ENCODE results near the gene PLXNA3.
A peak's percentile ranks its signal among the peaks of the same experiment; 100 is the strongest.
"Not testable (repeated sequence)": the region's sequence is repeated elsewhere in the genome, so short reads cannot be mapped to it uniquely, and the experiment has no call there.

PLXNA3 gene

DNA sequence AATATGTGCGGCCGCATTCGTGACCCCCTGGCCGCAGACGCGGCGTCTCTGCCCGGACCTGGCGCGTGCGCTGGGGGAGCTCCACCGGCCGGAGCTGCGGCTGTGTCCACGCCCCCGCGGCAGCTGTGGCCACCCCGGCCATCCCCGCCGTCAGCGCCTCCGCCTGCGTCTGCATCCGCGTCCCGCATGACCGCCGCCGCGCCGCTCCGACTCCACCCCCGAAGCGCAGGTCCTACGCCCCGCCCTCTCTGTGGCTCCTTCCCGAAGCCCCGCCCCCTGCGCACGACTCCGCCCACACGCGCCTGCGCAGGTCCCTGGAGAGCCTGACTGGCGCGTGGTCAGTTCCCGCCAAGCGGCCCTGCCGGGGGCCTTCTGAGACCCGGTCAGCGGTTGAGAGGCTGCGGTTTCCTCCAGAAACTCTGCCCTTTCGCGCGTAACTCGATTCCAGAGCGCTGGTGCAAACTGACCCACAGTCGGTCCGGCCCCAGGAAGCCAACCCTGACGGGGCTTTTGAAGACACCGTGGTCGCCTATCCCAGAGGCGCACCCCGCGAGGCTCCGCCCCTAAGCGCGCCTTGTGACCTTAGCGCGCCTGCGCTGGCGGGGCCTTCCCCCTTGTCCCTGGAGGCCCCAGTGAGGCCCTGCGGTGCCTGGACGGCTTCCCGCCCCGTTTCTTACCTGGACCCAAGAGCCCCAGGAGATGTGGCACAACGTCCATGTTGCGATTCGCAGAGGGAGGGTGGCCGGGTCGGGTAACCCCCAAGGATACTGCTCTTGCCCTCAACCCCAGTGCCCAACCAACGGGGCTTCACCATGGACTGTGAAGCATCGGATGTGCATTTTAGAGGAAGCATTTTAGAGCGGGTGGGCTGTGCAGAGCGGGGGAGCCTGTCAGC is 20.9 kb downstream of the PLXNA3 start, which contains the start of gene LAGE3:
Gene LAGE3 (minus strand): TSS at position 554 of the 895 bp plus-strand sequence. CDS start 366 bp downstream, at position 188.
- peak; percentile 85 for DNase-seq (ENCODE audit: low spot score)

DNA sequence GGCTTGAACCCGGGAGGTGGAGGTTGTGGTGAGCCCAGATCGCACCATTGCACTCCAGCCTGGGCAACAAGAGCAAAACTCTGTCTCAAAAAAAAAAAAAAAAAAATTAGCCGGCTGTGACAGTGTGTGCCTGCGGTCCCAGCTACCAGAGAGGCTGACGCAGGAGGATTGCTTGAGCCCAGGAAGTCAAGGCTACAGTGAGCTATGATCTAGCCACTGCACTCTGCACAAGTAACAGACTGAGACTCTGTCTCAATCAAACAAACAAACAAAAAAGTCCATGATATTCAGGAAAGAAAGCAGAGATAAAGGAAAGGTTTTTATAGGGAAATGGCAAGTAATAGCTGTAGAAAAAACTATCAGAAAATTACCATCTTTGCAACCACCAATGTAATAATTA is 23.1 kb downstream of the PLXNA3 start:
- no peak for DNase-seq (ENCODE audit: low spot score)

DNA sequence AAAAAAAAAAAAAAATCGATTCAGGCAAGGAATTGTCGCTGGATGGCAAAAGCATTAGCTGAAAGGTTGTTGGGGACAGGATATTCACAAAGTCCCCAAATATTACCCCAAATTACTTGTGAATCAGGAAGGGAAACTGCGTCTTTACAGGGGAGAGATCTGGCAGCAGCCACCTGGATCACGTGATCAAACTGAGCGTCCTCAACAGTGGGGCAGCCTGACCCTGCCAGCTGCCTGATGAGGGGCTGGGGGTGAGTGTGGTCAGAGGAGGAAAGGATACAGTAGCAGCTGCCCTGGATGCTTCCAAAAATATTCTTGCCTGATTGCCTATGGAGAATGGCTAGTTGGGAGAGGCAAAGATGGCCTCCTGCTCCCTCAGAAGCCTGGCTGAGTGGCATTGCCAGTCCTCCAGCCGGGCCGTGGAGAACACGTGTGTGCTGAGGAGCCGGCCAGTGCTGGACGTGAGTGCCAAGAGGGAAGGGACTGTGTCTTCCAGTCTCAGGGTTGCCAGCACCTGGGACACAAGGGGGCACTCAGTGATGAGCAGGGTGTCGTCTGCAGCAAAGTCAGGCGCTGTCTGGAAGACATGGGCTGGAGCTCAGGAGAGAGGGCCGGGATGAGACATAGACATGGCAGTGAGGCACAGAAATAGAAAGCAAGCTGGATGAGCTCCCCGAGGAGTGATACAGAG is 24.0 kb downstream of the PLXNA3 start:
- DNase-seq (ENCODE audit: low spot score): no peak

DNA sequence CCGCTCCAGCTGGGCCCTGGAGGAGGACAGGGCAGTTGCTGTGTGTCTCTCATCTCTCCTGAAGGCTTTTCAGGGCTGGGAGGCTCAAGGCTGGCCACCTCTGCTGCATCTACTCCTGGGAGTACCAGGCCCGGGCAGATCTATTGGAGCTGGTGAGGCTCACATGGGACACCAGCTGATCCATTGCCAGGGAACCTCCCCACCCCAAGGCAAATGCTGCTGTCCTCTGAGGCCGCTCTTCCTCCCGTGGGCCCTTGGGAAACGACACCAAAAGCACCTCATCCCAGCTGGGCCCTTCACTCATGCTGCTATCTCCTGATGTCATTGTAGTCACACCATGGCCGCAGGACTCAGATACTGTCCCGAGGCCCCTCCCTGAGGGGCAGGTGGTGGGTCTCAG is 24.7 kb downstream of the PLXNA3 start:
- DNase-seq (ENCODE audit: low spot score): no peak

DNA sequence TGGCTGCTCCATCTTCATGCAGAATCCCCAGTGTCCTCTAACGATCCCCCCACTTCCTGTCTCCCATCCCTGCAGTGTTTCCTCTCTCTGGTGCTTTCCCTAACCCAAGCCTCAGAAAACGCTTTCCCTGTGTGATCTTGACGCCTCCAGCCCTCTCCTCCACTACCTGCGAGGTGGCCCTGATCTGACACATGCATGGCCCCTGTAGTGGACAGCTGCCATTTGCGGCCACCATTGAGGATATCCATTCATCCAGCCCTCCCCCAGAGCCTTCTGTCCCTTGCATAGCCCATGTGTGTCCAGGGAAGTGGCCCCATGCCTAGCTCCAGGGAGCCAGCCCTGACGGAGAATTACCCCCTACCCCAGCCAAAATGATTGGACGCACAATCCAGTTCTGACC is 25.2 kb downstream of the PLXNA3 start:
- DNase-seq (ENCODE audit: low spot score): no peak

DNA sequence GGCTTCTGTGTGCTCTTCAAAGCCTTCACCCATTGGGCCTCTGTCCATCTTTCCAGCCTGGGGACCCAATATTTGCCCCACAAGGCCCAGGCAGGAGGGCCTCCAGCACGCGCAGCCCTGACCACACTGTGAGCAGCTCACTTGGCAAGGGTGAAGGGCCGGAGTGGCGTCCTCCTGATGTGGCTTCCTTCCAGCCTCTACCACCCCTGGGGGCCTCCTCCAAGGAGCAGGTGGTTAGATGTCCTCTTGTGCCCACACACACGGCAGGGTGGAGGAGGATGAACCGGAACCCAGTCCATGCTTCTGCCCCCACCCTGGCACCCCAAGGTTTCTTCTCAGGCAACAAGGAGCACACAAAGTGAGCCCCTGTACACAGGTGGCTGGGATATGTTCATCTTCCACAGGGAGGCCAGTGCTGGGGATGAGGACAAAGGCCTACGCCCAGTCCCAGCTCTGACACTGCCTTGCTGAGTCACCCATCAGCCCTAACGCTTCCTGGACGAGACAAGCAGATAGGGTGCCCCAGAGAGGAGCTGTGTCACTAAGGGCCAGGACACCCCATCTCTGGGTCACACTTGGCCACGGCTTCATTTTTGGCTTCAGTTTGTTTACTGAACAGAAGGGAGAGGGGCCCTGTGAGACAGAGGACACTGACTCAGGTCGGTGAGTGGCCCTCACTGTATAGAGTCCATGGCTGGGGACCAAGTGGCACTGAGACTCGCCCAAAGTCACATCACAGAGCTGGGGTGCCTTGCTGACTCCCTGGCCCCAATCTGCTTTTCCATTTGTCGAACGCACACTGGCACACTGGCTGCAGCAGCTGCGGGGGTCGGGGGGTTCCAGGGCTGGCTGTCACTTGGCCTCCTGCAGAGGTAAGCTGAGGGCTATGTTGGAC is 26.4 kb downstream of the PLXNA3 start:
- DNase-seq (ENCODE audit: low spot score): peak; percentile 33

DNA sequence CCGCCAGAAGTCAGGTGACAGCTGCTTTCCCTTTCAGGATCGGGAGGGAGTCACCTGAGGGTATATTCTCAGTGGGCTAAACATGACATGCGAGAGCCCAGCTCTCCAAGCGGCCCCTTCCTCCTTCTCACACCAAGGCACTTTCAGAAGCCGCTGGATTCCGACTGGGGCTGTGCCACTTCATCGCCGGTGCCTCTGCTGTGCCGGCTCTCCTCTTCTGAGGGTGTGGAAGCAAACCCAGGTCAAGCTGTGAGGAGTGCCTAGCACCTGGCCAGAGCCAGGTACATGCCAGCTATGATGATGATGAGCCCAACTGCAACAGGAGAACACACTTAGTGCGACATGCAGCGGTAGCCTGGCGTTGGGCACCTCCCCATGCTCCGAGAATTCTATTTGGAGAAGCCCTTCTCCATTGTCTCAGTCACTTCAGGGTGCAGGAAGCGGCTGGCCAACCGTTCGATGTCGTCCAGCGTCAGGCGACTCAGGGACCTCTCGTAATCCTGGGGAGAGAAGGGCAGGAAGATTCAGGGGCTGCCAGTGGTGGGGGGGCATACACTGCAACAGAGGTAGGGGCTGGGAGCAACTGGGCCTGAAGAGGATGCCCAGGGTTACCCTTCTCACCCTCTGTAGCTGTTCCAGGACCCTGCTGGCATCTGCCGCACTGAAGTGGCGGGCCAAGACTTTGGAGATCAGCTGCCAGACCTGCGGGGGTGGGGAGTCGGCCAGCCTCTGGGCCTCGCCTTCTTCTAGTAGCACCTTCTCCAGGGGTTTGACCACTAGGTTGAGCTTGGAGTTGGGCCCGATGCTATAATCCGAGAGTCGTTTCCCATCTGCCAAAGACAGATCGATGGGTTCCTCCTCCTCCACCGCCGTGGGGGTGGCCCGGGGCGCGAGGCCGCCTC is 27.3 kb downstream of the PLXNA3 start:
- DNase-seq (ENCODE audit: low spot score): no peak

DNA sequence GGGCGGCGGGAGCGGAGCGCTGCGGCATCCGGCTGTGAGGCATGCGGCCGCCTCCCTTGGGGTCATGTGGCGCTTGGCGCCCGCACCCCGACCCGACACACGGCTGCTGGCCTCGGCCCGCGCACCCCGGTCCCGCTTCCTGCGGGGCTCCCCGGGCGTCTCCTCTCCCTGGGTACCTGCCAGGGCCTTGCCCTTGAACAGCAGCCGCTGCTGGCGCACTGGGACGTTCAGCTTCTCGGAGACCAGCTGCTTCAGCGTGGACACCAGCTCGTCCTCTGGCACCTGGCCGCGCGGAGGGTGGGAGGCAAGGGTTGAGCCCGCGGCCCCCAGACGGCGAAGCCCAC is 27.9 kb downstream of the PLXNA3 start:
- no peak for DNase-seq (ENCODE audit: low spot score)

DNA sequence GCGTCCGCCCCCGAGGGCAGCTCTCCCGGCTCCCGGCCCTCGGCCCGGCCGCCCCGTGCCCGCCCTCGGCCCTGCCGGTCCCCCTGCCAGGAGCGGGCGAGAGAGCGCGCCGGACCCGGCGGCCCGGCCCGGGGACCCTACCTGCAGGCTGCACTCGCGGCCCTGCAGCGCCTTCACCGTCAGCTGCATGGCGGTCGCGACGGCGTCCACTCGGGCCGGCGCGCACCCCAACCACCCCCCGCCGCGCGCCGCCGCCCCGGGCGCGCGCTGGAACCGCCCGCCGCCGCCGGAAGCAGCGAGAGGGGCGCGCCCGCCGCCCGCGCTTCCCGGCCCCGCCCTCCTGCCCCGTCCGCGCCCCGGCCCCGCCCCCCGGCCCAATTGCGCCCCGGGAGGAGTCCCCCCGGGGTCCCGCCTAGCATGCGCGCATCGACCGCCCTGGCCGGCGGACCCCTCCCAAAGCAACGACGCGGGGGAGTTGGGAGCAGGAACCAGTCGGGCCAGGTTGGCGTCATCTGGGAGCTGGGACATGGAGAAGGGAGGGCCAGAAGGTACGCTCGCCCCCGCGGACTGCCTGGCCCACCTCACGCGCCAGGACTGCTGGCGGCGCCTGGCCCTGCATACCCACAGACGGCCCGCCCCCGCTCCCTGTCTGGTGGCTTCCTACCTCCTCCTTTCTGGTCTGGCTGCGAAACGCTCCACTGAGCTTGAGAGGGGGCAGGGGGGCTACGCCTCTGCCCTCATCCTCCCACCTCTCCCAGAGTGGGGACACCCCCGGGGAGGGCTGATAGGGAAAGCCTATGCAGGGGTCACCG is 28.5 kb downstream of the PLXNA3 start, which contains the start of gene UBL4A:
Gene UBL4A (minus strand): TSS at position 220 of the 812 bp plus-strand sequence. CDS start 31 bp downstream, at position 189.
- DNase-seq (ENCODE audit: low spot score): peak; percentile 61

DNA sequence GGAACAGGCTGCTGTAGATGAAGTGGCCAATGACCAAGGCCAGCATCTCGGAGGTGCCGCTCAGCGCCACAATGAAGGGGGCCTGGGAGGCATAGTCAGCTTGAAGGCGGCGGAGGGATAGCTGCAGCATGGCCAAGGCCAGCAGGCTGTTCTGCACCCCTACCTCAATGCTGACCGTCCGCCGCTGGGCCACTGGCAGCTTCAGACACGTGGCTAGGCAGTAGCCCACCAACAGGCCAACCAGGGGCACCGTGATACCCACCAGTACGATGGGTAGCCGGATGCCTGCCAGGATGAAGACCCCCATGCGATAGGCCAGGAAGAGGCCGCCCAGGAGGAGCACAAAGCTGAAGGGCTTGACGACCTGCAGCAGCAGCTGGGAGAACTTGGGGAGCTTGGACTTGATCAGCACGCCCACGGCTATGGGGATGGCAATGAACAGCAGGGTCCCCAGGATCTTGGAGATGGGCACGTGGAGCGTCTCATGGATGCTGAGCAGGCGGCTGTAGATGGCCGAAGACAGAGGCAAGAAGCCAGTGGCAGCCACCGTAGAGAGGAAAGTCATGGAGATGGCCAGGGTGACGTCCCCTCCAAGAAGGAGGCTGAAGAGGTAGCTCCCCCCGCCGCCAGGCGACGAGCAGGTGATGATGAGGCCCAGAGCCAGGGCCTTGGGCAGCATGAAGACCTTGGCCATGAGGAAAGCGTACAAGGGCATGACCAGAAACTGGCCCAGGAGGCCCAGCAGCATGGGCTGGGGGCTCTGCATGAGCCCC is 29.6 kb downstream of the PLXNA3 start:
- DNase-seq (ENCODE audit: low spot score): no peak

DNA sequence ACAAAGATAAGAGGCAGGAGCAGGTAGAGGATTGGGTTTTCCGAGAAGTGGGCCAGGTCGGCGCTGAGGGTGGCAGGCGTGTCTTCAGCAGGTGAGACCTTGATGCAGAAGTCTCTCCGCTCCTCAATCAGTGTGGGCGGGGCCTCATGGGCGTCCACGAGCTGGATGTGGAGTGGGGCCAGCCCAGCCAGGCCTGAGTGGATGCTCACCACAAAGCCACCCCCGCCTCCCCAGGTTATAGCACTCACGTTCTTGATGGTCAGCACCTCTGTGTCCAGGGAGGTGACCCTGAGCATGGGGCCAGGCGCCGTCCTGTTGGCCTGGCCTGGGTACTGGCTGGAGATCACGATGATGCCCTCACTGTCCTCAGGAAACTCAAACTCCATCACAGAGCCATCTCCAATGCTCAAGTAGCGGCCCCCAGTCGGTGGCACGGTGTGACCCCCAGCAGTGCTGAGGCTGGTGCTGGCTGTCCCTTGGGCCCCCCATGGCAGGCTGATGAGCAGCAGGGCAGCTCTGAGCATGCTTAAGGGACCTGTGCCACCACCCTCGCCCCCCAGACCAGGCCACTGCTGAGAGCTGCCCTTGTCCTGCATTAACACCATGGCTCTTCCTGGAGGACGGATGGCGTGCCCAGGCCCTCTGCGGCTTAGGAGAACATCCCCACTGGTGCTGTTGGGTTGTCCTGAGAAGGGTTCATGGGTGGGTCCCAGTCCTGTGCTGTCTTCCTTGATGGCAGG is 30.4 kb downstream of the PLXNA3 start:
- DNase-seq (ENCODE audit: low spot score): no peak

DNA sequence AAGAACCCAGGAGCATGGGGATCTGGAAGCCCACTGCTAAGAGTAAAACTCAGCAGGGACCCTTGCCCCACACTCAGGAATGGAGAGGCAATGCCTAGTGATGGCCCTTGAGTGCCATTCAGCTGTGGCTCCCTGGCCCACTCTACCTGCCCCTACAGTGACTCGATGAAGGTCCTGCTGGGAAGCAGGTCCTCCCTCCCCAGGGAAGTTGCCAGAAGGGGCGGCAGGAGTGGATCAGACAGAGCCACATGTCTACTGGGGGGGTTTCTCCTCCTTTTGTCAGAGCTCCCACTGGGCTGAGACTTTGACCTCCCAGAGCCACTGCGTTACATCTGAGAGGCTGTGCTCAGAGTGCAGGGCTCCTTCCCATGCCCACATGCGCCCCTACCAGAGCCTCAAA is 31.1 kb downstream of the PLXNA3 start:
- no peak for DNase-seq (ENCODE audit: low spot score)

DNA sequence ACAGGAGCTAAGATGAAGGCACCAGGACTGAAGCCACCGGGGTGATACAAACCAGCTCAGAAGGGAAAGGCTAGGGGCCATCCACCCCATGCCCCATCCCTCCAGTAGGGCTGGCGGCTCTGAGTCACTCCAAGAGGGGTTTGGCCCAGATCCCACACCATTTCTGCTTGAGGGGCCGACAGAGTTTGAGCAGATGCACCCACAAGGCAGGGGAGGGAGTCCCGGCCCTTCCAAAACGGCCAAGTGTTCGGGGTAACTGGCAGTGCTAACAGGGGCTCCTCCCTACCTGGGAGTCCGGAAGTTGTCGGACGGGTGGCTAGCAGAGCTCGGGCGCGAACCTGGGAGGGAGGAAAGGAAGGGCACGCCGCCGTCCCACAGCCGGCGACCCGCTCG is 31.9 kb downstream of the PLXNA3 start:
- DNase-seq (ENCODE audit: low spot score): peak; percentile 68

DNA sequence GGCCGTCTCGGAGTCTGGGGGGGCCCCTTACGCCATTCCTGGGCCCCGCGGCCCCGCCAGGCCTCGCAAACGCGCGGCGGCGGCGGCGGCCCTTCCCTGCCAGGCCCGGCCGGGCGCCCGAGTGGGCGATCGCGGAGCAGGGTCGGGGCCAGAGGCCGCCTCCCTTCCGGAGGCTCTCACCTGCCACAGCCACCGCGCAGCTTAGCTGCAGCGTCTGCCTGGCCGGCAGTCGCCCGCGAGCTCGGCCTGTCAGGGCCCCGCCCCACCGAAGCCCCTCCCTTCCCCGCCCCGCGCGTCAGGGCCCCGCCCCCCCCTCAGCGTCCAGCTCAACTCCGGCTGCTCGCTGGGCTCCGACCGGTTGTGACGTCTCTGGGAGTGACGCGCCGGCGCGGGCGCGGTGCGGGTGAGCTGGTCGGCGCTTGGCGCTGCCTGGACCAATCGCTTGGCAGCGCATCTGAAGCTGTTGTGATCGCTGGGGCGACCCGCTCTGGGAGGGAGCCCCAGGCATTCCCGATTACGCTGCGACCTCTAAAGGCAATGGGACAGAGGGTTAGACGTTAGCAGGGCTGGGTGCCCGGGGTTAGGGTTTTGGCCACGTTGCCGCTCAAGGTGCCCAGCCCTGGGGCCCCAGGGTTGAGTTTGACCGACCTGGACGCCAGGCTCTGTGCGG is 32.5 kb downstream of the PLXNA3 start, which contains the start of gene SLC10A3:
Gene SLC10A3 (minus strand): TSS at position 216 of the 670 bp plus-strand sequence. CDS start 1,689 bp downstream, outside the sequence.
- peak; percentile 93 for DNase-seq (ENCODE audit: low spot score)

DNA sequence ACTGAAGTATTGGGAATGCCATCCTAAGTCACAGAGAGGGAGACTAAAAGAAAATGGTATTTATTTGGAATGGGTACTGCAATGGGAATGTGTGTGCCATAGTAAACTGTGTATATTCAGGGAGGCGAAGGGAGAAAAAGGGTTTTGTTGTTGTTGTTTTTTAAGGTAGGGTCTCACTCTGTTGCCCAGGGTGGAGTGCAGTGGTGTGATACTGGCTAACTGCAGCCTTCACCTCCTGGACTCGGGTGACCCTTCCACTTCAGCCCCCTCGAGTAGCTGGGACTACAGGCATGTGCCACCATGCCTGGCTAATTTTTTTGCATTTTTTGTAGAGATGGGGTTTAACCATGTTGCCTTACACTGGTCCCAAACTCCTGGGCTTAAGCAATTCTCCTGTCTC is 36.6 kb downstream of the PLXNA3 start:
- DNase-seq (ENCODE audit: low spot score): no peak

DNA sequence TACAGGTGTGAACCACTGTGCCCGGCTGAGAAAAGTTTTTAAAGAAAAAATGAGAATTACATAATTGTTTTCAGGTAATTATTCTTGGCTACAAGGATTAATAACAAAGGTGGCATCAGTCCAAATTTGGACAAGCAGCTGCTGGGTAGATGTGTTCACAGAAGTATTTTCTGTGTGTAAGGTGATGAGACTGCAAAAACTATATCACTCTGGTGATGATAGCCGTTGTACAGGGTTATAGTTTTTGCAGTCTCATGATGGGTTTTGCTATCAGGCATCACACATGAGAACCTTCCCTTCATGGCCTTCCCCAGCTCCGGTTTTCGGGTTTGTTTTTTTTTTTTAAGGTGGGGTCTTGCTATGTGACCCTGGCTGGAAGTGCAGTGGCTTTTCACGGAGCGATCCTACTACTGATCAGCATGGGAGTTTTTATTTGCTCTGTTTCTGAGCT is 37.4 kb downstream of the PLXNA3 start:
- no peak for DNase-seq (ENCODE audit: low spot score)

DNA sequence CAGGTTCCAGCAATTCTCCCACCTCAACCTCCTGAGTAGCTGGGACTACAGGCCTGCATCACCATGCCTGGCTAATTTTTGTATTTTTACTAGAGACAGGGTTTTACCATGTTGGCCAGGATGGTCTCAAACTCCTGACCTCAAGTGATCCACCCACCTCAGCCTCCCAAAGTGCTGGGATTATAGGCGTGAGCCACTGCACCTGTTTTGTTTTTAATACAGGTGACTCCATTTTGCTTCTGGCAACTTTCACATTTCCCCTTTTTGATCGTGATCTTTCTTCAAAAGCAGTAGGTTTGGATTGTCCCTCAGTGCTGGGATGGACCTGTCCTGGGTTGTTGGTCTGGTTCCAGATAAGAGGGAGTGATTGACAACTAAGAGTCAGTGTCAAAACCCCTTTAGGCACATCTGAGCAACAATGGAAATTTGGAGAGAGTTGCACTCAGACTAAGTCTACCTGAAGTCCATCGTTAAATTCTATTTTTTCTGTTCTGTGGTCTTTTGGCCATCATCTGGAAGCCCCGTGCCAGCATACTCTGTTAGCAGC is 38.6 kb downstream of the PLXNA3 start:
- DNase-seq (ENCODE audit: low spot score): not testable (repeated sequence)

DNA sequence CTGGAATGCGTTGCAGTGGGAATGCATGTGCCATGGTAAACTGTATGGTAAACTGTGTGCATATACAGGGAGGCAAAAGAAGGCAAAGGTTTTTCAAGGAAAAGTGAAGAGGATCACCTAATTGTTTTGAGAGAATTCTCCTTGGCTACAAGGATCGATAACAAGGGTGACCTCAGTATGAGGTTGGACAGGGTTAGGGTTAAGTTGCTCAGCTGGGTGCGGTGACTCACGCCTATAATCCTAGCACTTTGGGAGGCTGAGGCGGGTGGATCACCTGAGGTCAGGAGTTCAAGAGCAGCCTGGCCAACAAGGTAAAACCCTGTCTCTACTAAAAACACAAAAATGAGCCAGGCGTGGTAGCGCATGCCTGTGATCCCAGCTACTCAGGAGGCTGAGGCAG is 43.3 kb downstream of the PLXNA3 start:
- not testable (repeated sequence) for DNase-seq (ENCODE audit: low spot score)

All from RKO (cell line).